ENCODE data around the gene CAMK2G.
"Not testable (repeated sequence)": the region's sequence is repeated elsewhere in the genome, so short reads cannot be mapped to it uniquely, and the experiment has no call there.

Gene CAMK2G

GRCh38 chr10:73791871-73792400 lies 82.4 kb downstream of the CAMK2G start:
- DNase-seq (ENCODE audit: low read depth), result no peak

GRCh38 chr10:73790886-73791625 lies 83.3 kb downstream of the CAMK2G start:
- DNase-seq (ENCODE audit: low read depth), result no peak

- DNase-seq (ENCODE audit: low read depth), result no peak
These were observed 84.7 kb downstream of the CAMK2G start for GRCh38 chr10:73789659-73790055.

GRCh38 chr10:73788864-73789658 lies 85.3 kb downstream of the CAMK2G start:
- DNase-seq (ENCODE audit: low read depth), result no peak

GRCh38 chr10:73787031-73787800 lies 87.1 kb downstream of the CAMK2G start:
- DNase-seq (ENCODE audit: low read depth), result not testable (repeated sequence)

- DNase-seq (ENCODE audit: low read depth), result no peak
These were observed 87.9 kb downstream of the CAMK2G start for GRCh38 chr10:73786512-73786885.

- DNase-seq (ENCODE audit: low read depth), result no peak
These were observed 88.4 kb downstream of the CAMK2G start for GRCh38 chr10:73785721-73786511.

- DNase-seq (ENCODE audit: low read depth), result peak; percentile 97
These were observed 89.1 kb downstream of the CAMK2G start, which contains the start of gene ZSWIM8 for GRCh38 chr10:73785211-73785720. TSS of gene ZSWIM8 (plus strand) at chr10:73785606. CDS start at chr10:73785879, 273 bp downstream.

GRCh38 chr10:73782749-73783085 lies 91.6 kb downstream of the CAMK2G start:
- no peak for DNase-seq (ENCODE audit: low read depth)

GRCh38 chr10:73781879-73782748 lies 92.2 kb downstream of the CAMK2G start, which contains the start of gene CHCHD1:
TSS of gene CHCHD1 (plus strand) at chr10:73782048. CDS start at chr10:73782076, 28 bp downstream.
- DNase-seq (ENCODE audit: low read depth), result peak; percentile 75

- DNase-seq (ENCODE audit: low read depth), result no peak
These were observed 92.8 kb downstream of the CAMK2G start for GRCh38 chr10:73781548-73781878.

GRCh38 chr10:73780966-73781365 lies 93.4 kb downstream of the CAMK2G start:
- DNase-seq (ENCODE audit: low read depth), result no peak

- no peak for DNase-seq (ENCODE audit: low read depth)
These were observed 94.1 kb downstream of the CAMK2G start for GRCh38 chr10:73780301-73780700.

GRCh38 chr10:73779539-73780197 lies 94.7 kb downstream of the CAMK2G start:
- DNase-seq (ENCODE audit: low read depth), result no peak

- no peak for DNase-seq (ENCODE audit: low read depth)
These were observed 95.3 kb downstream of the CAMK2G start for GRCh38 chr10:73779018-73779417.

GRCh38 chr10:73774637-73775036 lies 99.7 kb downstream of the CAMK2G start:
- DNase-seq (ENCODE audit: low read depth), result no peak

- DNase-seq (ENCODE audit: low read depth), result no peak
These were observed 101.0 kb downstream of the CAMK2G start for GRCh38 chr10:73773152-73773879.

- peak; percentile 65 for DNase-seq (ENCODE audit: low read depth)
These were observed 101.8 kb downstream of the CAMK2G start for GRCh38 chr10:73772281-73773151.

Measured in stromal cell of bone marrow (primary cell).